K562 (cell line): Measurements from ENCODE around the gene CEP95. TPM values are rescaled to one million over a fixed set of nuclear protein-coding genes. Genes with fewer than 3 reads are reported as not detected.
A peak's percentile ranks its signal among the peaks of the same experiment; 100 is the strongest.

ENCODE experiments used
- ATAC-seq: fragments of 200-7000 bp; cut with Tn5 transposase; 3 replicates; pipeline ENCODE4 v1.9.1; 2020; ENCODE audit warnings: moderate library complexity
- BruUV-seq: library from RNA; stranded (reverse); fragments of 400-500 nt; replicated peaks from 2 replicates; lab custom pipeline; 2021; lab: Mats Ljungman, UMichigan
- CTCF ChIA-PET: fragments of 300-600 bp; formaldehyde crosslinking; extraction: SDS; loops from one replicate; lab custom pipeline; 2021; ENCODE audit warnings: low intra/inter-chr PET ratio; lab: Yijun Ruan, JAX
- POLR2A ChIA-PET: fragments of 300-600, 350-650 bp; sonication (Branson Sonifier 250); formaldehyde crosslinking; extraction: SDS; loops from one replicate; lab custom pipeline; 2021; ENCODE audit warnings: antibody characterized with exemption, inconsistent platforms; lab: Yijun Ruan, JAX
- DNase-seq, 4 experiments: peaks; one replicate each; pipeline versions ENCODE4 v3.0.0 to v3.0.0-alpha.2; 2011 to 2018; ENCODE audit warnings: low spot score in 3 of 4, mixed read lengths in 3 of 4; ENCODE audit errors: extremely low read depth in 1 of 4
- FAIRE-seq: peaks from 2 replicates; lab custom pipeline; 2011; peaks lifted over from hg19 to GRCh38; lab: Jason Lieb, UNC
- H2AFZ ChIP-seq: 2 replicates; pipeline ENCODE4 v1.6.0; 2011; ENCODE audit warnings: low read depth, low read length, control low read depth, inconsistent platforms
- H3K27ac ChIP-seq: fragments of 200-600 bp; 3 replicates; pipeline ENCODE4 v1.8.0; 2011; ENCODE audit warnings: low read depth, mild to moderate bottlenecking, control low read depth, inconsistent platforms, low read length, moderate library complexity, mixed read lengths; ENCODE audit errors: extremely low read depth
- H3K27me3 ChIP-seq, 2 experiments: fragments of 300-600 bp in 1 of 2; 2 replicates in 1 of 2; 3 replicates in 1 of 2; pipeline versions ENCODE4 v1.6.0 to v1.8.0; 2011; ENCODE audit warnings: inconsistent platforms in 2 of 2, low read length in 2 of 2, mild to moderate bottlenecking in 1 of 2, mixed read lengths in 1 of 2, moderate library complexity in 1 of 2; ENCODE audit not compliant: control insufficient read depth in 2 of 2, insufficient read depth in 2 of 2
- H3K36me3 ChIP-seq: fragments of 300-600 bp; 3 replicates; pipeline ENCODE4 v1.8.0; 2011; ENCODE audit warnings: mild to moderate bottlenecking, low read length, inconsistent platforms; ENCODE audit not compliant: control insufficient read depth, insufficient read depth
- H3K4me1 ChIP-seq, 2 experiments: fragments of 200-600 bp in 1 of 2; replicated peaks in 1 of 2; 2 replicates in 1 of 2; 3 replicates in 1 of 2; pipeline versions ENCODE4 v1.5.1 to v1.8.0; 2011; ENCODE audit warnings: inconsistent platforms in 2 of 2, low read length in 2 of 2, mild to moderate bottlenecking in 1 of 2, mixed read lengths in 1 of 2, moderate library complexity in 1 of 2; ENCODE audit not compliant: control insufficient read depth in 2 of 2, insufficient read depth in 2 of 2
- H3K4me2 ChIP-seq: 2 replicates; pipeline ENCODE4 v1.6.1; 2011; ENCODE audit warnings: low read length, control low read depth, inconsistent platforms, mixed read lengths; ENCODE audit not compliant: insufficient read depth
- H3K4me3 ChIP-seq: fragments of 200-600 bp; sonication (generic), shearing (Covaris generic); 2 replicates; pipeline ENCODE4 v1.5.1; 2016; ENCODE audit warnings: control low read depth, inconsistent platforms
- H3K79me2 ChIP-seq: fragments of 200-600 bp; 3 replicates; pipeline ENCODE4 v1.8.0; 2011; ENCODE audit warnings: low read length, inconsistent platforms; ENCODE audit not compliant: control insufficient read depth, insufficient read depth
- H3K9ac ChIP-seq, 2 experiments: 2 replicates each; pipeline versions ENCODE4 v1.6.0 to v1.6.1; 2011; ENCODE audit warnings: low read depth in 2 of 2, low read length in 2 of 2, control low read depth in 1 of 2, inconsistent platforms in 1 of 2, mild to moderate bottlenecking in 1 of 2, mixed read lengths in 1 of 2; ENCODE audit not compliant: insufficient read depth in 1 of 2
- H3K9me1 ChIP-seq: one replicate; pipeline ENCODE4 v1.6.0; 2011; ENCODE audit warnings: inconsistent platforms, mild to moderate bottlenecking, low read length, moderate library complexity; ENCODE audit not compliant: control insufficient read depth, insufficient read depth
- H3K9me3 ChIP-seq: replicated peaks from 2 replicates; pipeline ENCODE4 v1.5.1; 2011; ENCODE audit warnings: low read depth, low read length, inconsistent platforms; ENCODE audit not compliant: control insufficient read depth, insufficient read depth
- H4K20me1 ChIP-seq: replicated peaks from 2 replicates; pipeline ENCODE4 v1.6.1; 2011; ENCODE audit warnings: low read length, inconsistent platforms, mixed read lengths; ENCODE audit not compliant: control insufficient read depth, insufficient read depth
- BCLAF1 ChIP-seq, 2 experiments: fragments of 450-650 bp in 1 of 2; IDR thresholded peaks; 2 replicates each; pipeline ENCODE4 v1.6.1; 2011 to 2017; ENCODE audit warnings: low read depth in 2 of 2, antibody characterized with exemption in 1 of 2, borderline replicate concordance in 1 of 2, low read length in 1 of 2, mild to moderate bottlenecking in 1 of 2, mixed read lengths in 1 of 2; ENCODE audit not compliant: control insufficient read depth in 1 of 2
- E2F4 ChIP-seq: sonication (generic); formaldehyde crosslinking; IDR thresholded peaks from 2 replicates; pipeline ENCODE4 v1.8.0; 2022; ENCODE audit warnings: mild to moderate bottlenecking, low read depth, missing genetic modification reagents
- FOXP1 ChIP-seq: sonication (generic); formaldehyde crosslinking; IDR thresholded peaks from 2 replicates; pipeline ENCODE4 v1.8.0; 2022; ENCODE audit warnings: mild to moderate bottlenecking, missing genetic modification reagents
- GATAD2A ChIP-seq: fragments of 450-650 bp; IDR thresholded peaks from 2 replicates; pipeline ENCODE4 v1.6.1; 2017
- HDAC1 ChIP-seq, 2 experiments: fragments of 450-650 bp; IDR thresholded peaks; 2 replicates each; pipeline ENCODE4 v1.6.1; 2016 to 2017; ENCODE audit warnings: inconsistent platforms in 1 of 2, mild to moderate bottlenecking in 1 of 2, moderate library complexity in 1 of 2
- HDAC6 ChIP-seq: IDR thresholded peaks from 2 replicates; pipeline ENCODE4 v1.6.1; 2012; ENCODE audit warnings: low read depth, mild to moderate bottlenecking, control low read depth, inconsistent platforms, low read length, moderate library complexity
- HNRNPH1 ChIP-seq: fragments of 200-400 bp; formaldehyde crosslinking; optimal IDR thresholded peaks from 2 replicates; pipeline ENCODE3; 2017; ENCODE audit warnings: low read depth, mild to moderate bottlenecking, low read length, moderate library complexity
- IRF2 ChIP-seq: sonication (generic); formaldehyde crosslinking; IDR thresholded peaks from 2 replicates; pipeline ENCODE4 v1.8.1; 2022; ENCODE audit warnings: mild to moderate bottlenecking, missing genetic modification reagents
- MAFK ChIP-seq: IDR thresholded peaks from 2 replicates; pipeline ENCODE4 v1.6.1; 2011; ENCODE audit warnings: low read length, improper control_type of control experiment
- MECOM ChIP-seq: fragments of 250-450 bp; sonication (Bioruptor Pico); IDR thresholded peaks from 2 replicates; pipeline ENCODE4 v1.8.0; 2022; ENCODE audit warnings: inconsistent platforms
- MEIS2 ChIP-seq: fragments of 450-650 bp; IDR thresholded peaks from 2 replicates; pipeline ENCODE4 v1.6.1; 2014; ENCODE audit warnings: mild to moderate bottlenecking; ENCODE audit not compliant: partially characterized antibody
- PTBP1 ChIP-seq: fragments of 200-400 bp; formaldehyde crosslinking; IDR thresholded peaks from 2 replicates; pipeline ENCODE4 v1.6.1; 2017; ENCODE audit warnings: low read depth, low read length
- RBM39 ChIP-seq: fragments of 200-400 bp; formaldehyde crosslinking; optimal IDR thresholded peaks from 2 replicates; pipeline ENCODE3; 2018; ENCODE audit warnings: low read depth, low read length
- SREBF1 ChIP-seq: fragments of 150-350 bp; IDR thresholded peaks from 2 replicates; pipeline ENCODE4 v1.6.1; 2014; ENCODE audit warnings: antibody characterized with exemption, low read depth, low read length, borderline replicate concordance
- TCF15 ChIP-seq: fragments of 250-450 bp; sonication (Bioruptor Pico); IDR thresholded peaks from 2 replicates; pipeline ENCODE4 v1.8.0; 2022; ENCODE audit warnings: moderate library complexity, mild to moderate bottlenecking, inconsistent platforms
- TOE1 ChIP-seq, 2 experiments: fragments of 450-650 bp in 1 of 2; sonication (generic) in 1 of 2; formaldehyde crosslinking in 1 of 2; IDR thresholded peaks; 2 replicates each; pipeline versions ENCODE4 v1.7.1 to v1.8.0; 2016 to 2022; ENCODE audit warnings: borderline replicate concordance in 2 of 2, mild to moderate bottlenecking in 2 of 2, antibody characterized with exemption in 1 of 2, inconsistent platforms in 1 of 2, low read depth in 1 of 2, missing genetic modification reagents in 1 of 2, moderate library complexity in 1 of 2
- ZNF140 ChIP-seq: fragments of 250-450 bp; sonication (Bioruptor Pico); IDR thresholded peaks from 2 replicates; pipeline ENCODE4 v1.8.0; 2021; ENCODE audit warnings: moderate library complexity, mild to moderate bottlenecking, inconsistent platforms
- ZNF165 ChIP-seq: fragments of 250-450 bp; sonication (Bioruptor Pico); IDR thresholded peaks from 2 replicates; pipeline ENCODE4 v1.4.0; 2020; ENCODE audit warnings: borderline replicate concordance
- ZNF699 ChIP-seq: fragments of 250-450 bp; sonication (Bioruptor Pico); IDR thresholded peaks from 2 replicates; pipeline ENCODE4 v1.8.0; 2021; ENCODE audit warnings: mild to moderate bottlenecking, moderate library complexity; ENCODE audit not compliant: insufficient replicate concordance
- WGBS: fragments of 100-300 bp; shearing (Covaris generic); methylation state at CpG from one replicate; pipeline ENCODE4 v1.1.6; 2016; ENCODE audit warnings: low coverage, mixed read lengths; ENCODE audit not compliant: insufficient coverage; ENCODE audit errors: missing lambda C conversion rate; 5-methylcytosine and 5-hydroxymethylcytosine counted together
- in situ Hi-C: fragments of 300-500 bp; cut with MboI; formaldehyde crosslinking; loops from 4 replicates; pipeline ENCODE4 v1.15.0; 2018; ENCODE audit warnings: inconsistent platforms, mixed read lengths
- intact Hi-C: fragments of 100-400 bp; cut with micrococcal nuclease; formaldehyde crosslinking; loops from 2 replicates; pipeline ENCODE4 v1.14.2; 2022
- polyA plus RNA-seq, 8 experiments: library from polyadenylated mRNA; depleted of rRNA in 4 of 8; stranded (reverse) in 5 of 8; unstranded in 3 of 8; fragments of >200 nt; fragmentation: Nextera tagmentation in 2 of 8; fragmentation: Illumina TruSeq in 1 of 8; extraction: Ambion mirVana in 2 of 8; extraction: Trizol in 1 of 8; gene quantifications; 2 replicates each; pipeline versions ENCODE4 v1.2.1 to v1.2.3, GENCODE V29; 2011 to 2014; ENCODE audit warnings: inconsistent platforms in 1 of 8, missing spikeins in 1 of 8
- total RNA-seq, 7 experiments: library from RNA; depleted of rRNA in 6 of 7; stranded (reverse); fragments of >200 nt in 6 of 7; fragmentation: Illumina TruSeq in 2 of 7; extraction: Trizol in 2 of 7; gene quantifications; 2 replicates each; pipeline versions ENCODE4 v1.2.1 to v1.2.3, GENCODE V29; 2011 to 2021; ENCODE audit warnings: low replicate concordance in 1 of 7

The CEP95 gene
- total and polyA plus RNA-seq, 9 of the 15 experiments (the other 6 are each of a cell fraction or from before 2014, with no cell fraction given): 26.7 to 80.7 (median 56.9) TPM

DNA sequence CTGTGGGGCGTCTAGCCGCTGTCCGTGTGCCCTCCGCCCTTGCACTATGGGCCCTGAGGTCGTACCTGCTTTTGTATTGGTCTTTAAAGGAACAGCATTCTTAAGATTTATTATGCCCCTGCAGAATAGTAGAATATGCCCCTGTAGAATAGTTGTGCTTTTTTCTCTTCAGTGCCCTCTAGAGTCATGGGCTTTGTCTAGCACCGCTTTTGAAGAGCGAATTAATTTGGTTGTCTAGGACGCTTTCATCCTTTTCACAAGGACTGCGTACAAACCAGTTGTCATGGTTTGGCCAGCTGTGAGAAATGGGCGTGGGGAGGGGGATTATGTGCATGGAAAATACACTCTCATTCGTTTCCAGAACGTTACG, 621 bp downstream of the CEP95 start:
- DNase-seq (peak in 3 of 4 experiments; percentile 27 to 73 (median 47)), FAIRE-seq (peak; percentile 32), ATAC-seq (peak; percentile 54)
- POLR2A ChIA-PET: interaction anchor here (0.8 to 5.2 kb wide), 17 partner anchors 8 to 230 kb away, joined by 3 to 114 read pairs (median 7); partner anchors contain the start of gene POLG2
- H3K9me1 ChIP-seq: no peaks in the 10 kb centered on the region
- H3K79me2 ChIP-seq: peaks cover 79% of the 10 kb centered on the region
- H3K27me3 ChIP-seq: no peaks in the 10 kb centered on the region
- in situ Hi-C loops: no loop called here
- H3K36me3 ChIP-seq: peaks cover 73% of the 10 kb centered on the region
- H3K27ac ChIP-seq: peak overlapping the region; percentile 97
- H3K4me3 ChIP-seq: peak overlapping the region; percentile 77
- BruUV-seq: no TSS peak
- intact Hi-C loops: loop anchor here (5.0 to 10.0 kb wide), 2 partner anchors 90 to 227 kb away; no protein-coding TSS in a partner anchor
- H2AFZ ChIP-seq: peak overlapping the region; percentile 82
- H3K4me2 ChIP-seq: peak overlapping the region; percentile 98
- WGBS: under 1% methylated on average over 13 of the region's 13 CpGs
- CTCF ChIA-PET: interaction anchor here (0.9 to 1.2 kb wide), 3 partner anchors 15 to 95 kb away, joined by 3 read pairs; no protein-coding TSS in a partner anchor
- peaks cover 6 to 13% of the 10 kb centered on the region in 2 experiments; a peak in 3 of 5 replicates for H3K4me1 ChIP-seq
- peaks cover 23% of the 10 kb centered on the region for H4K20me1 ChIP-seq
- peak overlapping the region; percentile 98 to 99 for H3K9ac ChIP-seq
- no peaks in the 10 kb centered on the region for H3K9me3 ChIP-seq
- TF ChIP-seq BCLAF1 (IDR thresholded peaks at IDR 0.05; ENCODE audit: borderline replicate concordance in 1 of 2, control insufficient read depth in 1 of 2, low read depth in 2 of 2, low read length in 1 of 2) (no peak), FOXP1 (CRISPR knock-in tag) (no peak), E2F4 (CRISPR knock-in tag) (no peak), ZNF165 (CRISPR knock-in tag) (no peak), MEIS2 (peak; percentile 8), HDAC6 (no peak), MECOM (CRISPR knock-in tag) (no peak), PTBP1 (no peak), HDAC1 (IDR thresholded peaks at IDR 0.05) (peak in 1 of 2 experiments; percentile 77; a peak in 2 of 4 replicates), MAFK (no peak), ZNF140 (CRISPR knock-in tag) (no peak), RBM39 (peak; percentile 13), ZNF699 (CRISPR knock-in tag) (no peak), IRF2 (CRISPR knock-in tag) (no peak), TOE1 (IDR thresholded peaks at IDR 0.05; ENCODE audit: borderline replicate concordance) (no peak), TOE1 (CRISPR knock-in tag; IDR thresholded peaks at IDR 0.05; ENCODE audit: borderline replicate concordance, low read depth) (no peak), HNRNPH1 (no peak), TCF15 (CRISPR knock-in tag) (no peak), SREBF1 (no peak), GATAD2A (no peak)
